Mesothelial cell of epicardium (in vitro differentiated cells): Measurements from ENCODE around the gene KIAA0232. TPM values are rescaled to one million over a fixed set of nuclear protein-coding genes. Genes with fewer than 3 reads are reported as not detected.

Source experiments
- DNase-seq, 2 experiments: peaks; one replicate each; pipeline ENCODE4 v3.0.0; 2021; ENCODE audit warnings: low spot score in 2 of 2; ENCODE audit not compliant: unreplicated experiment in 2 of 2
- H3K27ac Mint-ChIP-seq: 2 replicates; pipeline ENCODE4 v1.8.0; 2021; ENCODE audit warnings: mixed read lengths
- H3K27me3 Mint-ChIP-seq: 2 replicates; pipeline ENCODE4 v1.8.0; 2021; ENCODE audit warnings: low read depth, mixed read lengths
- H3K36me3 Mint-ChIP-seq: 2 replicates; pipeline ENCODE4 v1.8.0; 2021; ENCODE audit warnings: mixed read lengths
- H3K4me1 Mint-ChIP-seq: 2 replicates; pipeline ENCODE4 v1.8.0; 2021; ENCODE audit warnings: mixed read lengths
- H3K4me3 Mint-ChIP-seq: 2 replicates; pipeline ENCODE4 v1.8.0; 2021; ENCODE audit warnings: mild to moderate bottlenecking, moderate library complexity, mixed read lengths
- H3K9me3 Mint-ChIP-seq: 2 replicates; pipeline ENCODE4 v1.8.0; 2021; ENCODE audit warnings: mixed read lengths
- total RNA-seq: library from RNA; stranded (reverse); gene quantifications from 3 replicates; pipeline ENCODE4 v1.2.1, GENCODE V29; 2021
- TF ChIP-seq, protein P1 (sequence below): fragments of 200-600 bp; sonication (generic); IDR thresholded peaks from one replicate; pipeline ENCODE4 v1.5.0; 2021; ENCODE audit warnings: antibody characterized with exemption; ENCODE audit not compliant: unreplicated experiment

KIAA0232 gene
- total RNA-seq, 1 donor from 2014 or later = 37.8 TPM

DNA sequence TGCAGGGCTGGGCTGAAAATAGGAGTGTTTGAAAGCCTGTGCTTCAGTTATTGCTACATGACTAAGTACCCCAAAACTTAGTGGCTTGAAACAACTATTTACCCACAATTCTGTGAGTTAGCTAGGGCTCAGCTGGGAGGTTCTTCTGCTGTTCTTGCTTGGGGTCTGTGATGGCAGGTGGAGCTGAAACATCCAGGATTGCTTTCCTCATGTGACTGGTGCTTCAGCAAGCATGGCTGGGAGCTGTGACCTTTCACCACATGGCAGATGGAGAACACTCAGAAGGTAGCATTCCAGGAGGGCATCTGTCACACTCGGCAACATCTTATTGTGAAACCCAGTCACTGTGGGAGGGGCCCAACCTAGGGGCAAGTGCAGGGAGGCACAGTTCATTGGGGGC, 70.1 kb downstream of the KIAA0232 start:
- H3K27ac Mint-ChIP-seq = no peak overlapping the region
- H3K4me1 Mint-ChIP-seq = peaks cover 9% of the 10 kb centered on the region
- H3K9me3 Mint-ChIP-seq = peaks cover 3% of the 10 kb centered on the region
- no peak for DNase-seq
- peaks cover 51% of the 10 kb centered on the region for H3K36me3 Mint-ChIP-seq
- no peaks in the 10 kb centered on the region for H3K27me3 Mint-ChIP-seq
- TF ChIP-seq, protein P1, sequence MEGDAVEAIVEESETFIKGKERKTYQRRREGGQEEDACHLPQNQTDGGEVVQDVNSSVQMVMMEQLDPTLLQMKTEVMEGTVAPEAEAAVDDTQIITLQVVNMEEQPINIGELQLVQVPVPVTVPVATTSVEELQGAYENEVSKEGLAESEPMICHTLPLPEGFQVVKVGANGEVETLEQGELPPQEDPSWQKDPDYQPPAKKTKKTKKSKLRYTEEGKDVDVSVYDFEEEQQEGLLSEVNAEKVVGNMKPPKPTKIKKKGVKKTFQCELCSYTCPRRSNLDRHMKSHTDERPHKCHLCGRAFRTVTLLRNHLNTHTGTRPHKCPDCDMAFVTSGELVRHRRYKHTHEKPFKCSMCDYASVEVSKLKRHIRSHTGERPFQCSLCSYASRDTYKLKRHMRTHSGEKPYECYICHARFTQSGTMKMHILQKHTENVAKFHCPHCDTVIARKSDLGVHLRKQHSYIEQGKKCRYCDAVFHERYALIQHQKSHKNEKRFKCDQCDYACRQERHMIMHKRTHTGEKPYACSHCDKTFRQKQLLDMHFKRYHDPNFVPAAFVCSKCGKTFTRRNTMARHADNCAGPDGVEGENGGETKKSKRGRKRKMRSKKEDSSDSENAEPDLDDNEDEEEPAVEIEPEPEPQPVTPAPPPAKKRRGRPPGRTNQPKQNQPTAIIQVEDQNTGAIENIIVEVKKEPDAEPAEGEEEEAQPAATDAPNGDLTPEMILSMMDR = no peak
- H3K4me3 Mint-ChIP-seq = no peak overlapping the region

DNA sequence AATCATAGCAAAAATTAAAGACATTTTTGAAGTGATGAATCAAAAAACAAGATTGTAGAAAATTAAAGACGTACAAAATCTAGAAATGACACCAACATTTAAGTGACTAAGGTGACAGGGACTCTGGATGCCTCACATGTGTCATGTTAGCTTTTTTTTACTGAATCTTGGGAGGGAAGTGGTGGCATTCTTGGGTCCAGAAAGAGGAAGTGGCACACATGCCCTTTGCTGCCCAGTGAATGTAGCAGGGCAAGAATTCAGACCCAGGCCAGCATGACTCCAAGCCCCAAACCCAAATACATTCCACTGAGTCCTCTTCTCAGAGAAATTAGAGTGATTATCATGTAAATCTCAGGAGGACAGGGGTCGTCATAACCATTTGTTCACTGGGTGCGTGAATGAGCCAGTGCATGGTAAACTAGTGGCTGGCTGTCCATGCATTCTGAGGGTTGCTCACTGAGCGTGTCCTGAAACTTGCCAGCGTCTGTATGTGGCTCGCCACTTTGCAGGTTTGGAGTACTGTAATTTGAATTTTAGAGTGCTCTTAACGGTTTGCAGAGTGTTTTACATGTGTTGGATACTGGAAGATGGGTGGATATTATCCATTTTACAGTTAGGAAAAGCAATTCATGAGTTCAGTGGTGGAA, 71.7 kb downstream of the KIAA0232 start:
- TF ChIP-seq, protein P1 = no peak
- H3K27ac Mint-ChIP-seq = no peak overlapping the region
- peaks cover 43% of the 10 kb centered on the region for H3K36me3 Mint-ChIP-seq
- DNase-seq = no peak
- no peak overlapping the region for H3K4me3 Mint-ChIP-seq
- H3K9me3 Mint-ChIP-seq = peaks cover 3% of the 10 kb centered on the region
- H3K4me1 Mint-ChIP-seq = peaks cover 9% of the 10 kb centered on the region
- H3K27me3 Mint-ChIP-seq = no peaks in the 10 kb centered on the region

DNA sequence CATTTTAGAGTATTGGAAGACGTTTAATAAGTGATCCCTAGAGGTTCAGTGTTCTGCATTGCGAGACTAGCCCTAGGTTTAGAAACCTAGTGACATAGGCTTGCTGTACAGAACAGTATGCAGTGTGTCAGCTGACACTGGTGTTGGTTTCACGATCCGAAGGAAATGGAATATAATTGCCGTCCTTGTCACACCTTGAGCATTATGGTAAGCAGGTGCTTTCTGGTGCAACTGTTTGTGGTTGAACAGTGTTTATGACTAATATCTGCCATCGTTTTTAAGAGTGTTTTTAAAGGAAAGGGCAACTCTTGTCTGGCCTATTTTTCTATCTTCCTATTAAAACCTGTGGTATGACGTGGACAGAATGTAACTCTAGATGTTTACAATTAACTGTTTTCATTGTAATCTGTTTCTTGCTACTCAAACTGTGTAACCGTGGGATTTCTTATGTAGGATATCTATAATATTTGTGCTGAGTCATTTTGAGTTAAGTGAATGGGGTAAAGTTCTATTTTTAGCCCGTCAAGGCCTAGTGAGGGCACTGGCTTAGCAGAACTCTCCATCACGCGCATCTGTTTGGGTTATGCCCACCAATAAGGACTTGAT, 73.3 kb downstream of the KIAA0232 start:
- TF ChIP-seq, protein P1 = no peak
- DNase-seq = no peak
- peaks cover 34% of the 10 kb centered on the region for H3K36me3 Mint-ChIP-seq
- no peaks in the 10 kb centered on the region for H3K27me3 Mint-ChIP-seq
- H3K27ac Mint-ChIP-seq = peak overlapping the region; percentile 48
- peaks cover 3% of the 10 kb centered on the region for H3K9me3 Mint-ChIP-seq
- no peak overlapping the region for H3K4me3 Mint-ChIP-seq
- H3K4me1 Mint-ChIP-seq = peaks cover 9% of the 10 kb centered on the region

DNA sequence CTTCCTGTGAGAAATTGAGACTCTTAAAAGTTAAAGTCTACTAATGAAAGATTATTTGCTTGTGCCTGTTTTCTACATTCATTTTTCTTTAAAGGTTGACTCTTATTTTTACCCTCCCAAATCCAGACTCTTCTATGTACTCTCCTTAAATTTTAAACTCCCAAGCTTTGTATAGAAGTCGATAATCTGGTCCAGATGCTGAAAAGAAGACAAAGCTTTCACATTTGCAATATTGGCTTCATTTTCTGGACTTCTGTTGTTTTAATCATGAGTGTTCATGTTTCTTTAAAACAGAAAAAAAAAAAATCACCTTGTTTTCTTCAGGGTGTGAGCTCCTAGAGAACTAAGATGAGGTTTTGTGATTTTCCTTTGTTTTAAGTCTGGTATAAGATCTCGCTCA, 73.9 kb downstream of the KIAA0232 start:
- no peak overlapping the region for H3K4me3 Mint-ChIP-seq
- peaks cover 3% of the 10 kb centered on the region for H3K9me3 Mint-ChIP-seq

DNA sequence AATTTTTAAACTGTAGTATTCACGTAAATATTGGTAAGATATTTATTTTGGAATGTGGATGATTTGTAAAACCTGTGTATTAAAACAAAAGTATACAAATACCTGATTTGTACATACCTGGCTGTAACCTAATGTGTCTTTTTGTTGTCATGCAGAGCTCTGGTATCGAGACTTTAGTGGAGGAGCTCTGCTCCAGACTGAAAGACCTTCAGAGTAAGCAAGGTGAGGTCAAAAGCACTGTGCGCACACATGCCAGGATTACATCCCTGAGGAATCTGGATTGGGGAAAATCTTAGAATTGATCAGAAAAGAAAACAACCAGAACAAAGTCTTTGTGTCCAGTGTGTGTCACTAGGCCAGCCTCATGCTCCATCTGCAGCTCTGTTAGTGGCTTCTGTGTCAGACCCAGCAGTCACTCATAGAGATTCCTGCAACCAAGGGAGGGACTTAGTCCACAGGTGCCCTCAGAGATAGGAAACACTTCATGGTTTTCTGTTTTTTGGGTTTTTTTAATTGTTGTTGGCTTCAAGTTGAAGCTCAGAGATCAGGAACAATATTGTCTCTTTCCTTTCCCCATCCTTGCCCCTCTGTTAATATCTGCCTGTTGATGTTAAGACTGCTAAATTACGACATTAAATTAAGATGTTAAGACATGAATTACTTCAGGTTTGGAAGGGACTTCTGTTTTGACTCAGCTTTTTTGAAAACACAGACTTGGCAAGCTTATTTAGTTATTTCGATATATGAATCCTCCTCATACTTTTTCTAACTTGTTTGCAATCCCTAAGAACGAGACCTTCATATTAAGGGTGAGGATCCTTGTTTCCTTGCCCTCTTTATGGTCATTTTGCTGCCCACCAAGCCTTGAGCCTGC, 74.7 kb downstream of the KIAA0232 start:
- DNase-seq = no peak
- Mint-ChIP-seq H3K4me1 (peaks cover 9% of the 10 kb centered on the region), H3K4me3 (no peak overlapping the region), H3K27ac (no peak overlapping the region), H3K36me3 (peaks cover 35% of the 10 kb centered on the region), H3K27me3 (no peaks in the 10 kb centered on the region), H3K9me3 (peaks cover 3% of the 10 kb centered on the region)
- TF ChIP-seq, protein P1 = no peak

More for the DNA sequence above, 73.9 kb downstream of the KIAA0232 start:
- Mint-ChIP-seq H3K4me1 (peaks cover 9% of the 10 kb centered on the region), H3K36me3 (peaks cover 34% of the 10 kb centered on the region), H3K27me3 (no peaks in the 10 kb centered on the region), H3K27ac (peak overlapping the region; percentile 48)
- TF ChIP-seq, protein P1 = no peak
- no peak for DNase-seq
